Measurements from ENCODE around the gene ELOVL6.
"Not testable (repeated sequence)": the region's sequence is repeated elsewhere in the genome, so short reads cannot be mapped to it uniquely, and the experiment has no call there.

ELOVL6 gene

DNA sequence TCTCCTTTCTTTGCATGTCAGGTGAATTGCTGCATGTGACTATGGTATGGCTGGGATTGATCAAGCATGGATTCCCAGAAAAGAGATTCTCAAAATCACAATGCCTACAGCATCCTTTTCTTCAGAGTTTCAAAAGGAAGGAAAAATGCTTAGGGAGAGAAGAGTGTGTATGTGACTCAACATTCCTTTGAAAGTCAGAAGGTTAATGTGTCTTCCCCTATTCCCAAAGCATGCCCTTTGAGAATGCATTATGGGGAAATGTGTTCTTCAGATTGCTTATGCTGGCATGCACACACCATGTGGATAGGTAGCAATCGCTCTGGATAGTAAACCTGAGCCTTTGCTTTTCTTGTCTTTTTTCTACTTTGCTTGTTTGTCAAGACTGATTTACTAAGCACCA is 78.5 kb downstream of the ELOVL6 start:
- FAIRE-seq: no peak

DNA sequence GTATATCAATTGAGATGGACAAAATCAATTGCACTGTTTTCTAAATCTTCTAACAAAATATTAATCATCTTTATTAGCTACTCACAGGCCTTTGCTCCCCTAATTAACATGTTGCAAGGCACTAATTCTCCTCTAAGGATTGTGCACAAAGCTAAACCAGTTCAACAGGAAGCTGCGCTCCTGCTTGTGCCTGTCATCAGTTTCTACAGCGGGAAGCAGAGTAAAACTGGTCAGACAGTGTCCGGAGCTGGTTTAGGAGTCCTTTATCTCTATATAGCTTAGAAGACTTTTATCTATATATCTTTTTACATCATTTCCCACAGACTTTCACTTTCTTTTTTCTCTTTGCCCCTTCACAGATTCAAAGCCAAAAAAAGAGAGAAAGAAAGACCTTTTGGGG is 79.1 kb downstream of the ELOVL6 start:
- no peak for FAIRE-seq

GRCh38 chr4:110112056-110112455 is 86.4 kb downstream of the ELOVL6 start:
- no peak for FAIRE-seq

GRCh38 chr4:110109455-110109854 is 89.0 kb downstream of the ELOVL6 start:
- no peak for FAIRE-seq

DNA sequence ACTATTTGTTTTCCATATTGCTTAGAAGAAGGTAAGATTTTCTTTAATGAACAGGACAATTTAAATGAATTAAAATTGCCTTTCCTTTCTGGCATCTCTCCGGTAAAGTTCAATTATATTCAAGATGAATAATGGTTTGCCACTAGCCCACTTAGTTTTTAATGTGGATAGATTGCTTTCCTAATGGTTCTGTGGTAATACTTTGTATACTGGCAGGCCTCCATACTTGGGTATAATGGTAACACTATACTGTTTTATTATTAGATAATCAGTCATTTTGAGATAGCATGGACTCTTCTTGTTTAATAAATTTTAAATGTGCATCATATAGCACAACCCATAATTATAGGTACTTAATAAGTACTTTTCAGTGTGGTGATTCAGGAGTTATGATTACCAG is 89.5 kb downstream of the ELOVL6 start:
- no peak for FAIRE-seq

DNA sequence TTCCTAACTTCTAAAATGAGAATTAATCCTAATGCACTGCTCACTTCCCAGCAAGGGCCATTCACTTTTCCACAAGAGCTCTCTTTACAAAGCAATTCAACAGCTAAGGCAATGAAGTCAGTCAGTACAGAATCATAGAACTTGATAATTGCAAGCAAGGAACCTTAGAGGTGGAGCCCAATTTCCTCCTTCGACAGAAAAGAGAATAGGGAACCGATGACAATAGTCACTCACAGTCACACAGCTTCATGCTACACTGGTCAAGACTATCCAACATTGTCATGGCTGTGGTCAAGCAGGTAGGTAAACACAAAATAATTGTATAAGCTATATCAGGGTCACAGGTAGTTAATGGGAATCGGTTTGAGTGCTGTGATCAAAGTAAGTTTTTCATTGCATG is 90.0 kb downstream of the ELOVL6 start:
- FAIRE-seq: no peak

DNA sequence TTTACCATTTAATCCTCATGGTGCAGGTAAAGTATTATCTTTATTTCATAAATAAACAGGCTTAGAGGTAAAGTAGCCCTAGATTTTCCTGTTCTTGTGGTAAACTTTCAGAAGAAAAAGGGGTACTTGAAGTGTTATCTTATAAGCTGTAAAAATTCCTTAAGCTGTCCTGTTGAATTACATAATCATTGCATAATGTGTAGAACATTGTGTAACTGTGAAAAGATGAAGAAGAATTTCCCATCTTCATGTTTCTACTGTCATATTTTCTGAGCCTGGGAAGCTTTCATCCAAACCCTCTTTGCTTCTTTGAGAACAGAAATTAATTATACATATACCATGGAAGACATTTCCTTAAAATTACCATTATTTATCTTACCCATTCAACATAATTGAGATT is 90.5 kb downstream of the ELOVL6 start:
- no peak for FAIRE-seq

- no peak for FAIRE-seq
Observed at GRCh38 chr4:110106931-110107296, 91.5 kb downstream of the ELOVL6 start.

- no peak for FAIRE-seq
Observed at GRCh38 chr4:110104661-110105060, 93.8 kb downstream of the ELOVL6 start.

- no peak for FAIRE-seq
Observed at GRCh38 chr4:110099638-110100037, 98.8 kb downstream of the ELOVL6 start.

- no peak for FAIRE-seq
Observed at GRCh38 chr4:110096405-110096804, 102.0 kb downstream of the ELOVL6 start.

GRCh38 chr4:110092646-110093045 is 105.8 kb downstream of the ELOVL6 start:
- no peak for FAIRE-seq

- FAIRE-seq: no peak
Observed at GRCh38 chr4:110091434-110092140, 106.8 kb downstream of the ELOVL6 start.

GRCh38 chr4:110088670-110089069 is 109.7 kb downstream of the ELOVL6 start:
- FAIRE-seq: no peak

- no peak for FAIRE-seq
Observed at GRCh38 chr4:110087070-110087708, 111.2 kb downstream of the ELOVL6 start.

DNA sequence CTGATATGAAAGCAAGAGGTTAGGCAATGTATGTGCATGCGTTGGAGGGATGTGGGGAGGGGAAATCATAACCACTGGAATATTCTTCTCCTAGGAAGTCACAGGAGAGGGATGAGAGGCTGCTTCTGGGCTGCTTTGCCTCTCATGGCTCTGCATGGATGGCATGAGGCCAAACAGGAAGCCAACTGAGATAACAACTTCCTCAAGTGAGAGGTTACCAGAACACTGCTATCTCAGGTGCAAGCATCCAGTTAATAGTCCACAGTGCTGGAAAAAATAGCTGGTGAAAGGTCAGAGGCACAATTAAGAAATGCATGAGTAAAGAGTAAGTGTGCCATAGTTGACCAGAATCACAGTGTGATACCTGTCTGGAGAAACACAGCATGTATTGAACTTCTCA is 113.3 kb downstream of the ELOVL6 start:
- FAIRE-seq: no peak

DNA sequence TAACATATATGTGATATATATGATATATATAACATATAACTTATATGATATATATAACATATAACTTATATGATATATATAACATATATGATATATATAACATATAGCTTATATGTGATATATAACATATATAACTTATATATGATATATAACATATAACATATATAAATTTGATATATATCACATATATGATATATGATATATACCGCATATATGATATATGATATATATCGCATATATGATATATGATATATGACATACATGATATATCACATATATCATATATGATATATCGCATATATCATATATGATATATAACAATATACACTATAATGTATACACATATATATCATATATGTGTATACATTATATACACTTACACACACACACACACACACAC is 114.3 kb downstream of the ELOVL6 start:
- FAIRE-seq: peak; percentile 97

GRCh38 chr4:110078148-110078547 is 120.3 kb downstream of the ELOVL6 start:
- not testable (repeated sequence) for FAIRE-seq

DNA sequence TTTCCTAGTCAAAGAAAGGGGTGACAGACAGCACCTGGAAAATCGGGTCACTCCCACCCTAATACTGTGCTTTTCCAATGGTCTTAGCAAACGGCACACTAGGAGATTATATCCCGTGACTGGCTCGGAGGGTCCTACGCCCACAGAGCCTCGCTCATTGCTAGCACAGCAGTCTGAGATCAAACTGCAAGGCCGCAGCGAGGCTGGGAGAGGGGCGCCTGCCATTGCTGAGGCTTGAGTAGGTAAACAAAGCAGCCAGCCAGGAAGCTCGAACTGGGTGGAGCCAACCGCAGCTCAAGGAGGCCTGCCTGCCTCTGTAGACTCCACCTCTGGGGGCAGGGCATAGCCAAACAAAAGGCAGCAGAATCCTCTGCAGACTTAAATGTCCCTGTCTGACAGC is 121.6 kb downstream of the ELOVL6 start:
- not testable (repeated sequence) for FAIRE-seq

DNA sequence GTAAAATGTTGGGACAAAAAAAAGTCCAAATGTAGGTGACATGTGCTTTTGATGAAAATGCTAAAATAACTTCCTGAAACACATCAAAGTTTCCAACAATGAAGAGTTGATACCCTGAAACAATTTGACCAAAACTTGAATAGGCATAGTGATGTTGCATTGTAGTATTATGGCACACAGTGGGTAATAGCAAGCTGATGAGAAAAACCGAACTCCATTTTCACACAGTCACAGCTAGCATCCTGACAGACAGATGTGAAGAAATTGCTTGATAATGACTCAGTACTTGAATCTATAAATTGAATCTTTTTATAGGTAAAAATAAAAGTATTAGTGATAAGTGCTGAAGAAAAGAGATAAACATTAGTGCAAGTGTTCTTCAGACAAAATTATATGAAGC is 122.5 kb downstream of the ELOVL6 start:
- FAIRE-seq: no peak

- no peak for FAIRE-seq
Observed at GRCh38 chr4:110075083-110075738, 123.2 kb downstream of the ELOVL6 start.

DNA sequence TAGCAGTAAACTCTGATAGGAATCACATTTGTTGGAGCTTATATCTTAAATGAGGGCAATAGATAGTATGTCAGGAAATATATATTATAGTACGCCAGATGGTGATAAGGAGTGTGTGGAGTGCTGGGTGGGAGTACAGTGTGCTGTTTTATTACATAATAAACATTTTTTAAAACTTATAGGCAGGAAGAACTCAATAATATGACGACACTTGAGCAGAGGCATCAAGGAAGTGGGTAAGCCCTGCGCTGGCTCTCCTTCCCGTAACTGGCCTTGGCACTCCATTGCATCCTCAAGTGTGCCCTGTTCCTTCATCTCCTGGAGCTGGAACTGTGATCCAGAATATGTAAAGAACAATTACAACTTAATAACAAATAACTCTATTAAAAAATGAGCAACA is 123.8 kb downstream of the ELOVL6 start:
- FAIRE-seq: no peak

- no peak for FAIRE-seq
Observed at GRCh38 chr4:110073053-110073845, 125.2 kb downstream of the ELOVL6 start.

Data from endometrium (tissue), 2 donors.